ENCODE measurements around the gene NOTCH1.

NOTCH1 gene

GRCh38 chr9:136569526-136570148 is 23.8 kb upstream of the NOTCH1 start:
- Histone ChIP-seq H3K23ac (ENCODE audit: low read length) (peak overlapping the region; percentile 8), H2BK120ac (ENCODE audit: insufficient read depth, low read length, poor library complexity) (no peak overlapping the region), H2BK5ac (ENCODE audit: low read depth, low read length, poor library complexity) (no peak overlapping the region), H3K27ac (ENCODE audit: low read depth, low read length) (no peak overlapping the region), H3K9ac (ENCODE audit: low read length) (no peak overlapping the region), H3K4me1 (ENCODE audit: control insufficient read depth in 1 of 2, insufficient read depth in 2 of 2, low read length in 2 of 2) (peaks cover 39% of the 10 kb centered on the region in 2 experiments), H4K12ac (ENCODE audit: low read depth, low read length) (no peak overlapping the region), H3K4me2 (ENCODE audit: low read length) (no peak overlapping the region), H3K36me3 (ENCODE audit: control insufficient read depth in 1 of 2, insufficient read depth in 2 of 2, low read length in 2 of 2) (no peaks in the 10 kb centered on the region), H3K79me2 (ENCODE audit: control insufficient read depth, insufficient read depth, low read length, poor library complexity) (peaks cover 7% of the 10 kb centered on the region), H3K4ac (ENCODE audit: low read depth, low read length) (no peak overlapping the region), H2BK12ac (ENCODE audit: low read length) (no peak overlapping the region), H3K9me3 (ENCODE audit: insufficient read depth, low read depth, low read length) (peaks cover 5% of the 10 kb centered on the region), H2AFZ (ENCODE audit: insufficient read depth, low read length, poor library complexity) (no peak overlapping the region), H4K8ac (ENCODE audit: low read depth, low read length) (no peak overlapping the region), H3K14ac (ENCODE audit: low read length) (no peak overlapping the region), H2AK5ac (ENCODE audit: low read length) (no peak overlapping the region), H3K79me1 (ENCODE audit: low read length) (peaks cover 28% of the 10 kb centered on the region), H3K27me3 (ENCODE audit: insufficient read depth, low read length) (no peaks in the 10 kb centered on the region), H3K18ac (ENCODE audit: low read length) (no peak overlapping the region), H3K4me3 (ENCODE audit: low read depth, low read length) (peak overlapping the region; percentile 8), H4K91ac (ENCODE audit: low read depth, low read length) (no peak overlapping the region)
- DNase-seq = no peak
- WGBS (ENCODE audit: extremely low coverage, insufficient coverage, insufficient read length) = no CpG with 5 or more reads among the region's 10 CpGs

DNA sequence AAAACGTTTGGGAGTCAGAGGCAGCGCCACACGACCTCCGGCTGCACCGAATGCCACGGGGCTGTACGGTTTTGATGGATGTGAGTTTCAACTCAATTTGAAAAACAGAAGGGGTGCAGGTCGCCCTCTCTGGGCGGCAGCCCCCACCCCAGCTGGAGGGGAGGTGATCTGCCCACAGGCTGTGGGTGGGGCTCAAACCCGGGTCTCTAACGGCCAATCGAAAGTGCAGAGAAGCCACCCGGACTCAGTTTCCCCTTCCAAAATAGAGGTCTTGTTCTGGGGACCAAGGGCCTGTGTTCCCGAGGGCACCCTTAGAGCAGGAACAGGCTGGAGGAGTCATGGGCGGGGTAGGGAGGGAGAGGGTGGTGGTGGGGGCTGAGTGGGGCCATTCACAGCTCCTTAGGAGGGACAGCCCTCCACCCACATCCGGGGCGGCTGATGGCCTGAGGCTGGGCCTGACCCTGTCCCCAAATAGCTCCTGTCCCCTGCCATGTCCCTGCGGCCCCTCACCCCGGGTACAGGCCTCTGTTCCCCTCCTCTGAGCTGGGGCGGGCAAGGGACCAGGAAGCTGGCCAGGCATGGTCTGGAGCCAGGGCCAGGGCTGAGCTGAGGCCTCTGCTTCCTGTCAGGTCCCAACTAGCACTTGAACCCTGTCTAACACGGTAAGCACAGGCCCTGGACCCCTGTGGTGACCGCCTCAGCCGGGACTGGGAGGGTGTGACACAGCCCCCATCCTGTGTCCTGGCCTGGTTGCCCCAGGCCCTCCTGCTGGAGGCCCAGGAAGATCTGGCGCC is 22.6 kb upstream of the NOTCH1 start:
- Histone ChIP-seq H4K12ac (ENCODE audit: low read depth, low read length) (no peak overlapping the region), H3K27ac (ENCODE audit: low read depth, low read length) (no peak overlapping the region), H3K4ac (ENCODE audit: low read depth, low read length) (no peak overlapping the region), H3K79me2 (ENCODE audit: control insufficient read depth, insufficient read depth, low read length, poor library complexity) (peaks cover 7% of the 10 kb centered on the region), H2BK5ac (ENCODE audit: low read depth, low read length, poor library complexity) (no peak overlapping the region), H3K14ac (ENCODE audit: low read length) (peak overlapping the region; percentile 37), H3K9me3 (ENCODE audit: insufficient read depth, low read depth, low read length) (peaks cover 5% of the 10 kb centered on the region), H3K4me3 (ENCODE audit: low read depth, low read length) (no peak overlapping the region), H3K18ac (ENCODE audit: low read length) (peak overlapping the region; percentile 42), H2AK5ac (ENCODE audit: low read length) (peak overlapping the region; percentile 45), H2AFZ (ENCODE audit: insufficient read depth, low read length, poor library complexity) (peak overlapping the region; percentile 7), H3K79me1 (ENCODE audit: low read length) (peaks cover 28% of the 10 kb centered on the region), H4K91ac (ENCODE audit: low read depth, low read length) (peak overlapping the region; percentile 69), H2BK12ac (ENCODE audit: low read length) (peak overlapping the region; percentile 83), H3K9ac (ENCODE audit: low read length) (no peak overlapping the region), H3K23ac (ENCODE audit: low read length) (no peak overlapping the region), H3K27me3 (ENCODE audit: insufficient read depth, low read length) (no peaks in the 10 kb centered on the region), H3K4me2 (ENCODE audit: low read length) (peak overlapping the region; percentile 16), H4K8ac (ENCODE audit: low read depth, low read length) (no peak overlapping the region), H2BK120ac (ENCODE audit: insufficient read depth, low read length, poor library complexity) (peak overlapping the region; percentile 55), H3K4me1 (ENCODE audit: control insufficient read depth in 1 of 2, insufficient read depth in 2 of 2, low read length in 2 of 2) (peaks cover 41 to 43% of the 10 kb centered on the region in 2 experiments), H3K36me3 (ENCODE audit: control insufficient read depth in 1 of 2, insufficient read depth in 2 of 2, low read length in 2 of 2) (no peaks in the 10 kb centered on the region)
- DNase-seq = no peak
- WGBS (ENCODE audit: extremely low coverage, insufficient coverage, insufficient read length) = no CpG with 5 or more reads among the region's 24 CpGs

DNA sequence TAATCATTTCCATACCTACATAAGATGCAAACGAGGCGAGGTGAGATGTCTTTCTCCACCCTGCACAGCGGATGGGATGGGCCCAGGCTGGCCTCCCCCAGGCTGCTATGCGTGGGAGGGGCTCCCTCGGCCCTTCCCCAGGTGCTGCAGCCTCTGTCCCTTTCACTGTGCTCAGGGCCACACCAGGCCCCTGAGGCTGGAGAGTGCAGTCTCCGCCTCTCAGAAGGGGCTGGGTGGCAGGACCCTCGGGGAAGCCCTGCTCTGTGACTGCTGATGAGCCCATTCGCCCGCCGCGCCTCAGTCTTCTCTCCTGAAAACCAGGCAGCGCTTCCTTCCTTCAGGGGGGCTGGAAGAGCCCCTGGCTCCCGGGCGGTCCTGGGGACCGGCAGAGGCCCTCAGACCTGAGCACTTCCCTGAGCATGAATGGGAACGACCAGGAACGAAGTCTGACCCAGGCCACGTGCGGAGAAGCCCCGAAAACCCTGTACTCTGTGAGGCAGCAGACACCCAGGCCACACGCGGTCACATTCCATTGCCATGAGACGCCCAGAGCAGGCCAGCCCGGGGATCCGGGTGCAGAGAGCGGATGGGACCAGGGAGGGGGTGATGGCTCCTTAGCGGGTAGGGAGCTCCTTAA is 21.9 kb upstream of the NOTCH1 start:
- Histone ChIP-seq H3K4me2 (ENCODE audit: low read length) (peak overlapping the region; percentile 16), H3K14ac (ENCODE audit: low read length) (peak overlapping the region; percentile 18), H3K18ac (ENCODE audit: low read length) (peak overlapping the region; percentile 12), H2BK12ac (ENCODE audit: low read length) (peak overlapping the region; percentile 74), H2AK5ac (ENCODE audit: low read length) (peak overlapping the region; percentile 6), H3K9ac (ENCODE audit: low read length) (no peak overlapping the region), H3K9me3 (ENCODE audit: insufficient read depth, low read depth, low read length) (peaks cover 5% of the 10 kb centered on the region), H3K4me3 (ENCODE audit: low read depth, low read length) (no peak overlapping the region), H4K8ac (ENCODE audit: low read depth, low read length) (peak overlapping the region; percentile 13), H3K79me2 (ENCODE audit: control insufficient read depth, insufficient read depth, low read length, poor library complexity) (peaks cover 7% of the 10 kb centered on the region), H3K4ac (ENCODE audit: low read depth, low read length) (no peak overlapping the region), H4K12ac (ENCODE audit: low read depth, low read length) (no peak overlapping the region), H4K91ac (ENCODE audit: low read depth, low read length) (peak overlapping the region; percentile 69), H3K36me3 (ENCODE audit: control insufficient read depth in 1 of 2, insufficient read depth in 2 of 2, low read length in 2 of 2) (no peaks in the 10 kb centered on the region), H2BK5ac (ENCODE audit: low read depth, low read length, poor library complexity) (peak overlapping the region; percentile 67), H3K23ac (ENCODE audit: low read length) (no peak overlapping the region), H2BK120ac (ENCODE audit: insufficient read depth, low read length, poor library complexity) (peak overlapping the region; percentile 55), H3K27ac (ENCODE audit: low read depth, low read length) (peak overlapping the region; percentile 67), H2AFZ (ENCODE audit: insufficient read depth, low read length, poor library complexity) (peak overlapping the region; percentile 31), H3K27me3 (ENCODE audit: insufficient read depth, low read length) (no peaks in the 10 kb centered on the region), H3K4me1 (ENCODE audit: control insufficient read depth in 1 of 2, insufficient read depth in 2 of 2, low read length in 2 of 2) (peaks cover 40% of the 10 kb centered on the region in 2 experiments), H3K79me1 (ENCODE audit: low read length) (peaks cover 28% of the 10 kb centered on the region)
- WGBS (ENCODE audit: extremely low coverage, insufficient coverage, insufficient read length) = no CpG with 5 or more reads among the region's 27 CpGs
- DNase-seq = peak; percentile 32 to 47

- no CpG with 5 or more reads among the region's 14 CpGs for WGBS (ENCODE audit: extremely low coverage, insufficient coverage, insufficient read length)
- H2BK120ac ChIP-seq (ENCODE audit: insufficient read depth, low read length, poor library complexity) = peak overlapping the region; percentile 28
- no peak for DNase-seq
- peak overlapping the region; percentile 78 for H2AK5ac ChIP-seq (ENCODE audit: low read length)
- peak overlapping the region; percentile 51 for H4K91ac ChIP-seq (ENCODE audit: low read depth, low read length)
- H3K23ac ChIP-seq (ENCODE audit: low read length) = no peak overlapping the region
- H2BK5ac ChIP-seq (ENCODE audit: low read depth, low read length, poor library complexity) = no peak overlapping the region
- H2AFZ ChIP-seq (ENCODE audit: insufficient read depth, low read length, poor library complexity) = no peak overlapping the region
- H3K4me3 ChIP-seq (ENCODE audit: low read depth, low read length) = no peak overlapping the region
- no peak overlapping the region for H4K12ac ChIP-seq (ENCODE audit: low read depth, low read length)
- no peak overlapping the region for H3K27ac ChIP-seq (ENCODE audit: low read depth, low read length)
- H2BK12ac ChIP-seq (ENCODE audit: low read length) = peak overlapping the region; percentile 33
- peaks cover 32% of the 10 kb centered on the region in 2 experiments for H3K4me1 ChIP-seq (ENCODE audit: control insufficient read depth in 1 of 2, insufficient read depth in 2 of 2, low read length in 2 of 2)
- no peaks in the 10 kb centered on the region for H3K27me3 ChIP-seq (ENCODE audit: insufficient read depth, low read length)
- no peak overlapping the region for H4K8ac ChIP-seq (ENCODE audit: low read depth, low read length)
- H3K18ac ChIP-seq (ENCODE audit: low read length) = no peak overlapping the region
- H3K4ac ChIP-seq (ENCODE audit: low read depth, low read length) = no peak overlapping the region
- peaks cover 8% of the 10 kb centered on the region for H3K9me3 ChIP-seq (ENCODE audit: insufficient read depth, low read depth, low read length)
- H3K9ac ChIP-seq (ENCODE audit: low read length) = no peak overlapping the region
- no peak overlapping the region for H3K4me2 ChIP-seq (ENCODE audit: low read length)
- H3K79me2 ChIP-seq (ENCODE audit: control insufficient read depth, insufficient read depth, low read length, poor library complexity) = peaks cover 7% of the 10 kb centered on the region
- peak overlapping the region; percentile 38 for H3K14ac ChIP-seq (ENCODE audit: low read length)
- H3K79me1 ChIP-seq (ENCODE audit: low read length) = peaks cover 22% of the 10 kb centered on the region
- no peaks in the 10 kb centered on the region for H3K36me3 ChIP-seq (ENCODE audit: control insufficient read depth in 1 of 2, insufficient read depth in 2 of 2, low read length in 2 of 2)
Observed at GRCh38 chr9:136566901-136567300, 21.1 kb upstream of the NOTCH1 start.
